Adipocyte (in vitro differentiated cells): Measurements from ENCODE around the gene MRPL20.
"Not testable (repeated sequence)": the region's sequence is repeated elsewhere in the genome, so short reads cannot be mapped to it uniquely, and the experiment has no call there.

ENCODE experiments used
- DNase-seq: peaks from one replicate; pipeline ENCODE4 v3.0.0-alpha.2; 2015; ENCODE audit warnings: low read depth
- H3K27me3 ChIP-seq: replicated peaks from 2 replicates; pipeline ENCODE4 v1.7.0; 2013; ENCODE audit warnings: mild to moderate bottlenecking, low read length, moderate library complexity; ENCODE audit not compliant: control insufficient read depth, insufficient read depth
- H3K36me3 ChIP-seq: 2 replicates; pipeline ENCODE4 v1.7.0; 2013; ENCODE audit warnings: low read length, mild to moderate bottlenecking, moderate library complexity; ENCODE audit not compliant: control insufficient read depth, insufficient read depth, severe bottlenecking
- H3K4me1 ChIP-seq: 2 replicates; pipeline ENCODE4 v1.7.0; 2013; ENCODE audit warnings: mild to moderate bottlenecking, low read length, moderate library complexity; ENCODE audit not compliant: control insufficient read depth, insufficient read depth
- H3K4me3 ChIP-seq: 2 replicates; pipeline ENCODE4 v1.7.0; 2013; ENCODE audit warnings: mild to moderate bottlenecking, low read length, moderate library complexity
- H3K9ac ChIP-seq: 2 replicates; pipeline ENCODE4 v1.7.0; 2013; ENCODE audit warnings: mild to moderate bottlenecking, low read length, moderate library complexity
- H3K9me3 ChIP-seq: 2 replicates; pipeline ENCODE4 v1.7.0; 2013; ENCODE audit warnings: mild to moderate bottlenecking, low read length, moderate library complexity; ENCODE audit not compliant: control insufficient read depth

Gene MRPL20

GRCh38 chr1:1406821-1407635, at the start of gene MRPL20:
Gene MRPL20, minus strand, starts transcription at chr1:1407293. Its CDS starts 76 bp downstream, at chr1:1407217.
- peaks cover 32% of the 10 kb centered on the region for H3K36me3 ChIP-seq
- peak; percentile 97 for DNase-seq
- H3K9me3 ChIP-seq, result no peaks in the 10 kb centered on the region

GRCh38 chr1:1456683-1457255, 49.7 kb upstream of the MRPL20 start:
- not testable (repeated sequence) for H3K27me3 ChIP-seq, H3K4me3 ChIP-seq, DNase-seq, H3K9me3 ChIP-seq, H3K4me1 ChIP-seq, H3K9ac ChIP-seq, H3K36me3 ChIP-seq

More at GRCh38 chr1:1406821-1407635, at the start of gene MRPL20:
- Histone ChIP-seq H3K9ac (peak within 1 kb of the TSS; percentile 98), H3K4me1 (peaks cover 20% of the 10 kb centered on the region), H3K27me3 (no peaks in the 10 kb centered on the region), H3K4me3 (peak within 1 kb of the TSS; percentile 96)

- H3K36me3 ChIP-seq, H3K4me1 ChIP-seq, H3K9ac ChIP-seq, H3K27me3 ChIP-seq, DNase-seq, H3K4me3 ChIP-seq, H3K9me3 ChIP-seq: not testable (repeated sequence)
These were observed 48.8 kb upstream of the MRPL20 start for GRCh38 chr1:1455934-1456333.

GRCh38 chr1:1455366-1455884, 48.3 kb upstream of the MRPL20 start:
- DNase-seq, result no peak
- Histone ChIP-seq H3K4me1 (no peaks in the 10 kb centered on the region), H3K9me3 (no peaks in the 10 kb centered on the region), H3K4me3 (no peak overlapping the region), H3K36me3 (no peaks in the 10 kb centered on the region), H3K27me3 (no peaks in the 10 kb centered on the region), H3K9ac (no peak overlapping the region)

- not testable (repeated sequence) for H3K4me1 ChIP-seq, DNase-seq, H3K9ac ChIP-seq, H3K9me3 ChIP-seq, H3K36me3 ChIP-seq, H3K27me3 ChIP-seq, H3K4me3 ChIP-seq
These were observed 47.4 kb upstream of the MRPL20 start for GRCh38 chr1:1454286-1455056.

- H3K9ac ChIP-seq, result no peak overlapping the region
- H3K4me1 ChIP-seq, result no peaks in the 10 kb centered on the region
- peaks cover 10% of the 10 kb centered on the region for H3K27me3 ChIP-seq
- H3K36me3 ChIP-seq, result no peaks in the 10 kb centered on the region
- no peak overlapping the region for H3K4me3 ChIP-seq
- no peak for DNase-seq
- H3K9me3 ChIP-seq, result no peaks in the 10 kb centered on the region
These were observed 45.8 kb upstream of the MRPL20 start for GRCh38 chr1:1452882-1453281.

GRCh38 chr1:1452365-1452739, 45.3 kb upstream of the MRPL20 start:
- not testable (repeated sequence) for H3K27me3 ChIP-seq, H3K4me3 ChIP-seq, DNase-seq, H3K36me3 ChIP-seq, H3K4me1 ChIP-seq, H3K9me3 ChIP-seq, H3K9ac ChIP-seq

GRCh38 chr1:1451696-1452364, 44.7 kb upstream of the MRPL20 start:
- Histone ChIP-seq H3K9ac (no peak overlapping the region), H3K4me3 (no peak overlapping the region), H3K27me3 (peaks cover 10% of the 10 kb centered on the region), H3K36me3 (no peaks in the 10 kb centered on the region), H3K9me3 (no peaks in the 10 kb centered on the region), H3K4me1 (no peaks in the 10 kb centered on the region)
- DNase-seq, result no peak

GRCh38 chr1:1450616-1451015, 43.5 kb upstream of the MRPL20 start:
- DNase-seq, H3K9ac ChIP-seq, H3K36me3 ChIP-seq, H3K9me3 ChIP-seq, H3K27me3 ChIP-seq, H3K4me1 ChIP-seq, H3K4me3 ChIP-seq: not testable (repeated sequence)

GRCh38 chr1:1449099-1449739, 42.1 kb upstream of the MRPL20 start, which contains the start of gene ATAD3C:
Gene ATAD3C, plus strand, starts transcription at chr1:1449689. Its CDS starts 995 bp downstream, at chr1:1450684.
- Histone ChIP-seq H3K9ac (no peak within 1 kb of the TSS), H3K4me3 (no peak within 1 kb of the TSS), H3K4me1 (no peaks in the 10 kb centered on the region), H3K36me3 (no peaks in the 10 kb centered on the region), H3K9me3 (no peaks in the 10 kb centered on the region), H3K27me3 (peaks cover 10% of the 10 kb centered on the region)
- no peak for DNase-seq
